Activated naive CD8-positive, alpha-beta T cell treated with anti-CD3 and anti-CD28 coated beads for 36 hours (primary cell): ENCODE data around the gene IMPA2. TPM values are rescaled to one million over a fixed set of nuclear protein-coding genes. Genes with fewer than 3 reads are reported as not detected.
"Not testable (repeated sequence)": the region's sequence is repeated elsewhere in the genome, so short reads cannot be mapped to it uniquely, and the experiment has no call there.

Experiments used
- DNase-seq: peaks from one replicate; pipeline ENCODE4 v3.0.0; 2021
- H3K27ac Mint-ChIP-seq: one replicate; pipeline ENCODE4 v1.8.0; 2022; ENCODE audit warnings: mild to moderate bottlenecking, moderate library complexity, mixed read lengths
- H3K27me3 Mint-ChIP-seq: one replicate; pipeline ENCODE4 v1.8.0; 2022; ENCODE audit warnings: mild to moderate bottlenecking, mixed read lengths
- H3K36me3 Mint-ChIP-seq: one replicate; pipeline ENCODE4 v1.8.0; 2021; ENCODE audit warnings: mild to moderate bottlenecking, mixed read lengths
- H3K4me1 Mint-ChIP-seq: one replicate; pipeline ENCODE4 v1.8.0; 2021; ENCODE audit warnings: mixed read lengths
- H3K4me3 Mint-ChIP-seq: one replicate; pipeline ENCODE4 v1.8.0; 2022; ENCODE audit warnings: mild to moderate bottlenecking, moderate library complexity, mixed read lengths
- H3K9me3 Mint-ChIP-seq: one replicate; pipeline ENCODE4 v1.8.0; 2022; ENCODE audit warnings: mixed read lengths
- total RNA-seq, 2 experiments: library from RNA; stranded (reverse); gene quantifications; one replicate each; pipeline ENCODE4 v1.2.3, GENCODE V29; 2021

IMPA2 gene
- total RNA-seq, 2 experiments from 2014 or later: 16.0 to 17.2 TPM

DNA sequence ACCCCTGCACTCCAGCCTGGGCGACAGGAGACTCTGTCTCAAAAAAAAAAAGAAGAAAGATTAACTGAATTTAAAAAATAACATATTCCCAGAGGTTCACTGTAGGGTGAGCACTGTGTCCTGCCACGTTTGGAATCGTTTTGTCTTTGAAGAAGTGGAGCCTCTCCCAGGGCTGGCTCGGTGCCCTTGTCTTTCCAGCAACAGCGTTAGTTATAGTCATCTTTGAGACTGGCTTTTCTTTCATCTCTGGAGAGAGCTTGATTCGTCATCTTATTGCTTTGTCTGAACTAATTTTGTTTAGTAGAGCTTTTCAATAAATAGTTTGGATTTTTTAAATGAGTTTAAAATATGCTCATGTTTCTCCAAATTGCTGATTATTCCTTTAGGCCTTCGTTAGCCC lies 50.5 kb downstream of the IMPA2 start:
- Mint-ChIP-seq H3K36me3 (no peaks in the 10 kb centered on the region), H3K27me3 (no peaks in the 10 kb centered on the region), H3K4me1 (no peaks in the 10 kb centered on the region), H3K9me3 (no peaks in the 10 kb centered on the region), H3K4me3 (no peak overlapping the region), H3K27ac (no peak overlapping the region)
- no peak for DNase-seq

DNA sequence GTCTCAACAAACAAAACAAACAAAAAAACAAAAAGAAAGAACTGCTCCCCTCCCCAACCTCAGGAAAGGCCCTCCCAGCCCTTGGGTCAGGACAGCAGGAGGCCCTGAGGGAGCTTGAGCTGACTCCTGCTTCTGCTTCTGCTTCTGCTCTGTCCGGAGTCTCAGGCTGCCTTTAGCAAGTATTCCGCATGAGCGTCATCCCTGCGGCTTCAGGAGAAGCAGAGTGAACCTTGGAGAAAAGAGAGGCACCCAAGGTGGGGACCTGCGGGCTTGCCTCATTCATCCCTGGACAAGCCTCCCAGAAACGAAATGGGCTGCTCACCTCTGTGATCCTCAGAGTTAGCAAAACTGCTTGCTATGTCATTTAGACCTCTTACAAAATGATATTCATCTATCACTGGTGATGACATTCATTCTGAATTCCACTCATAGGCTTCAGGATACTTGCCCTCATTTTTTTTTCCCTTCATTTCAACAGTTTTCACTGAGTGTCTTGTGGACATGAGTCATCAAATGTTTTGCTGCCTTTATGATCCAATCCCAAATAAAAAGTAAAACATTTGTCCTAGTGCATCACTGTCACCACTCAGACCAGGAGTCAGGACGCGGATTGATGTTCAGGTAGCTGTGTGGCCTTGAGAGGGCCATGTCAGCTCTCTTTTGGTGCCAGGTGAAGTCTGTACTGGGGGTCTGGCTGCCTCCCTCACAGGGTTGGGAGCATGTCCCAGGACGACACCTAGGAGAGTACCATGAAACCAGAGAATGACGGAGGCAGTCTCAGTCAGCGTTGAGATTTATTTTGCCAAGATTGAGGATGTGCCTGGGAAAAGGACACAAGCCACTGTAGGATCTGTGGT lies 51.7 kb downstream of the IMPA2 start:
- H3K4me3 Mint-ChIP-seq: no peak overlapping the region
- no peaks in the 10 kb centered on the region for H3K9me3 Mint-ChIP-seq
- H3K27me3 Mint-ChIP-seq: peaks cover 11% of the 10 kb centered on the region
- no peak for DNase-seq
- H3K4me1 Mint-ChIP-seq: no peaks in the 10 kb centered on the region
- no peak overlapping the region for H3K27ac Mint-ChIP-seq
- H3K36me3 Mint-ChIP-seq: no peaks in the 10 kb centered on the region

DNA sequence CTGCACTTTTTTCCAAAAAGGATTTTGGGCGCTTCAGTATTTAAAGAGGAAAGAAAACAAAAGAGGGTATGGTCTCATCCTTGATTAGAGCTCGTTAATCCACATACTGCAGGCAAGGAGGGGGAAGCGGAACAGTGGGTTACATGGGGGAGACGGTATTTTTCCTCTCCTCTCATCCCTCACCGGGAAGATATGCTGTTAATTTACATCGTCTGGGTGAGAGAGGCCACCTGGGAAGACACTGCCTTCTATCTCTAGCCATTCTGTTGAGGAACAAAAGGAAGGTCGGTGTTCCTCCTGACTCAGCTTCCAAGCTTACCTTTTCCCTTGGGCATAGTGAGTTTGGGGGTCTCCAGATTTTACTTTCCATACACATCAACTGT lies 52.3 kb downstream of the IMPA2 start:
- no peaks in the 10 kb centered on the region for H3K36me3 Mint-ChIP-seq
- no peaks in the 10 kb centered on the region for H3K9me3 Mint-ChIP-seq
- peaks cover 14% of the 10 kb centered on the region for H3K27me3 Mint-ChIP-seq
- DNase-seq: no peak
- H3K4me3 Mint-ChIP-seq: no peak overlapping the region
- H3K4me1 Mint-ChIP-seq: no peaks in the 10 kb centered on the region
- H3K27ac Mint-ChIP-seq: no peak overlapping the region

DNA sequence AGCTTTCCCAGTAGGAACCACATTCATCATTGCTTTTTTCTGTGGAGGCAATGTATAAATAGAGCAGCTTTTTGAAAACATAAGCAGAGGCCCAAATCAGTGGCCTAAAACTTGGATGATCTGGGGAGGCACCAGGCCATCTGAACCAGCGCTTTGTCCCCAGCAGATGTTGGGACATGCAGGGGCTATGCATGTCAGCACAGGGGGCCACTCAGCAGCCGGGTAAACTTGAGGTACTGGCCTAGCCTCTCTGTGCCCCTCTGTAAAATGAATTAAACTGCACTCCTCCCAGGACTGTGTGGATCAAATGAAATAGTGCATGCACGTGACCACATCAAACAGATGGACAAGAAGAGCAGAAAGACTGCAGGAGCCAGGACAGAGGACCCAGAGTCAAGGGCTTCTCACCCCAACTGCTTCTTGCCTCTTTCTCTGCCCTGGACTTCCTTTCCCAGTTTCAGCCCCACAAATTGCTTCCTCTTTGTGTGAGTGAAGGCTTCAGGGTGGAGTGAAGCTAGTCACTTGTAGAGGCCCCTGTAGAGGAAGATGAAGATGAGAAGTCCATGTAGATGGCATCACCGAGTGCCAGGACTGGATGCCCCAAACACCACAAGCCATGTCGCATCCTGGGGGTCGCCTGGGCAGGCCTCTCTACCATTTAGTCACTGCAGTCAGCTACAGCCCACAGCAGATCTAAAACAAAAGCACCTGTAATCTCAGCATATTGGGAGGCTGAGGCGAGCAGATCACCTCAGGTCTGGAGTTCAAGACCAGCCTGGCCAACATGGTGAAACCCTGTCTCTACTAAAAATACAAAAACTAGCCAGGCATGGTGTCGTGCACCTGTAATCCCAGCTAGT lies 53.2 kb downstream of the IMPA2 start:
- Mint-ChIP-seq H3K4me3 (no peak overlapping the region), H3K27ac (no peak overlapping the region), H3K9me3 (no peaks in the 10 kb centered on the region), H3K4me1 (no peaks in the 10 kb centered on the region), H3K27me3 (peaks cover 14% of the 10 kb centered on the region), H3K36me3 (no peaks in the 10 kb centered on the region)
- DNase-seq: no peak

DNA sequence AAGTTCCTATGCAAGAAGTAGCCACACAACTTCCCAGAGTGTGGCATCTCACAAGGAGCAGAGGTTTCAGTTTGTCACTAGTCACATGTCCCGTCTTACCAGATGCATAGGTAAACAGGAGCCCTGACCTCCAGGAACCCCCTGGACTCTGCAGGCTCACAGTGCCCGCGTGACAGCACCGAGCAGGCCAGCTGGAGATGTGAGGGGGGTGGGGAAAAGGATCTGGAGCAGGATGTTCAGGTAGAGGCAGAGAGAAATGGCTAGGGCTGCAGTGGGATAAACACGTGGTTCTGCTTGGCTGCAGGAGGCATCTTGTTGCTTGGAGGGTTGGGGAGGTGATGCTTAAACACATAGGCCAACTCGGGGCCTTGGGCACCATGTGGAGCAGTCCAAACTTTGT lies 54.2 kb downstream of the IMPA2 start:
- Mint-ChIP-seq H3K4me1 (no peaks in the 10 kb centered on the region), H3K4me3 (no peak overlapping the region), H3K27me3 (peaks cover 14% of the 10 kb centered on the region), H3K27ac (no peak overlapping the region), H3K36me3 (no peaks in the 10 kb centered on the region), H3K9me3 (no peaks in the 10 kb centered on the region)
- no peak for DNase-seq

DNA sequence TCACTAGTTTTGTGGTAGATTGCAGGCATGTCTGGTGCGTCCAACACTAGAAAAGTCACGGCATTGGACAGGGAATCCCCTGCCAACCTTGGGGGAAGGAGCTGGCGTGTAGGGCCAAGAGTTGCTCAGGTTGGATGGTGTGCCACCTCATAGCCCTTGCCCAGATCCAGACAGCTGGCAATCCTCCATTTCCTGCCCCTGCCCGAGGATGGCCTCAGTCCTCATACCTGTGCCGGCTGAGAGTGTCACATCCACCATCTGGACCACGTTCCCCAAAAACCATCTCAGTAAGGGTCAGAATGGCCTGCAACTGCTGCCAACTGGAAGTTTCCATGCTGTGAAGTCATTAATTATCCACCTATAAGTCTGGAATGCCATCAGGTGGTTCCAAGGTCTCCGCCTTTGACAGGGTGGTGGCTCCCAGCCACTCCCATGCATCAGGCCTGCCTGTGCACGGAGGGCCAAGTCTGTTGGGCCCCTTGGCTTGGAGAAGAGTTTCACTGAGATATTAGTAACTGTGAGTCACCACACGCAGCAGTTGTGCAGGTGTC lies 55.0 kb downstream of the IMPA2 start:
- Mint-ChIP-seq H3K27ac (no peak overlapping the region), H3K4me3 (no peak overlapping the region), H3K4me1 (no peaks in the 10 kb centered on the region), H3K9me3 (no peaks in the 10 kb centered on the region), H3K36me3 (no peaks in the 10 kb centered on the region), H3K27me3 (peaks cover 14% of the 10 kb centered on the region)
- no peak for DNase-seq

DNA sequence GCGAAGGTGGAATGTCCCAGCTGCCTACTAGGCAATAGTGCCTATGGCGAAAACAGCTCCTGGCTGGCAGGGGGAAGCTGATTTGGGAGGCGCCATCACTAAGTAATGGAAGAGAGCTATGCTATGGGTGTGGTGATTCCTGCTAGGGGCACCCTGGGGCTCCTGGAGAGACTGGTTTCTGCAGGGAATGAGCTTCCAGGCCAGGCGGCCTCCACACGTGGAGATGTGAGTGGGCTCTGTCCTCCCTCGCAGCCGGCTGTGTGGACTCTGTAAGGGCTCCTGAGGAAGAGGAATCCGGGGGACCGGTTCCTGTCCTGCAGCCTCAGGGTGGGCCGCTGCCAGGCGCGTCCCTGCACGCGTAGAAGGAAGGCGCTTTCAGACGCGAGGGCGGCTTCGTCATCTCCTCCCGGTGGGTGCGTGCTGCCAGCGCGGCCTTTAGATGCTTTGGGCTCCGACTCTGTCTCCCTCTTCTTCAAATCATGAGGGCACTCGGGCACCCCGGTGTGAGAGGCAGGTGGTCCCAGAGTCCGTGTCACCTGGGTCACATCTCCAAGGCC lies 56.9 kb downstream of the IMPA2 start:
- DNase-seq: peak; percentile 33
- peaks cover 14% of the 10 kb centered on the region for H3K27me3 Mint-ChIP-seq
- H3K9me3 Mint-ChIP-seq: no peaks in the 10 kb centered on the region

DNA sequence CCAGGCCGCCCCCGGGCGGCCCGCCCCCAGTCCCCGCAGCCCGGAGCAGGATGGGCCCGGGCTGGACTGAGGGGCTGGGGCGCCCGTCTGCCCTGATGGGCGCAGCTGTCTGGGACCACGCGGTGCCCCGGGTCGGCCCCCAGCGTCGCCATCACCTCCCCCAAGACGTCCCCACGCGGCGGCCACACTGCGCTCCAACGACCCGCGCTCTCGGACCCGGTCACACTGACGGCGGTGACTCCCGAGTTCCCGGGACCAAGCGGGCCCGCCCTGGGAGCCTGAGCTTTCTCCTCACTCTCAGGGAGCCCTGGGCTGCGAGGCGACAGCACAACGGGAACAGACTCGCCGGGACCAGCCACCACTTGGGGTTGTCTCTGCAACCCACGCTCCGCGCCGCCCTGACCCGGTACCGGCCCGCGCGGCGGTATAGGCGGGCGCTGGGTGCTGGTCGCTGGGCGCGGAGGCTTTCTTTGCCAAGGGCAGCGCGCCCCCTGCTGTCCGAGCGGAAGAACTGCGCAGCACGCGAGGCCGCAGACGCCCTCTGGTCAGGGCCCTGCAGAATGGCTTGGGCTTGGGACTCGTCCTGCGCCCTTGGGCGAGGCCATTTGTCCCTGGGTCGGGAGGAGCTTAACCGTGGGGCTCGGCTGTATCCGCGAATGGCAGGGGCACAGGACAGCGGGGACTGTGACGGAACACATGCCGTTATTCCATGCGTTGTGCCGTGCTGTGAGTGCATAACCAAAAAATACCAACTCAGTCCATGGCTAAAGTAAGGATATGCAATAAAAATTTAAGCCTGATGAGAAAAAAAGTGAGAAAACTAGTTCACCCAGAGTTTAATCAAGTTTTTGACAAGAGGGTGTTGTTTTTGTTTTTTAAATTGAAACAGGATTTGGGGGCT lies 57.6 kb downstream of the IMPA2 start:
- Mint-ChIP-seq H3K4me3 (peak overlapping the region; percentile 62), H3K9me3 (no peaks in the 10 kb centered on the region), H3K27ac (no peak overlapping the region), H3K27me3 (peaks cover 14% of the 10 kb centered on the region), H3K36me3 (no peaks in the 10 kb centered on the region), H3K4me1 (peaks cover 2% of the 10 kb centered on the region)
- peak; percentile 79 for DNase-seq

More for the DNA sequence above, 56.9 kb downstream of the IMPA2 start:
- H3K4me1 Mint-ChIP-seq: peaks cover 2% of the 10 kb centered on the region
- peak overlapping the region; percentile 62 for H3K4me3 Mint-ChIP-seq
- H3K36me3 Mint-ChIP-seq: no peaks in the 10 kb centered on the region
- H3K27ac Mint-ChIP-seq: no peak overlapping the region

DNA sequence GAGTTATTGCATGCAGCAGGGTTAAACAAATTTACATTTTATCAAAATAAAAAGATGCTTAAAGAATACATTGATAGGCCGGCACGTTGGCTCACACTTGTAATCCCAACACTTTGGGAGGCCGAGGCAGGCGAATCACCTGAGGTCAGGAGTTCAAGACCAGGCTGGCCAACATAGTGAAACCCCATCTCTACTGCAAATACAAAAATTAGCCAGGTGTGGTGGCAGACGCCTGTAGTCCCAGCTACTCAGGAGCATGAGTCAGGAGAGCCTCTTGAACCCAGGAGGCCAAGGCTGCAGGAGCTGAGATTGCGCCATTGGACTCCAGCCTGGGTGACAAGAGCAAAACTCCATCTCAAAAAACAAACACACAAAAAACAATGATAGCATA lies 58.2 kb downstream of the IMPA2 start:
- peaks cover 14% of the 10 kb centered on the region for H3K27me3 Mint-ChIP-seq
- H3K4me3 Mint-ChIP-seq, H3K36me3 Mint-ChIP-seq, H3K9me3 Mint-ChIP-seq, DNase-seq, H3K27ac Mint-ChIP-seq, H3K4me1 Mint-ChIP-seq: not testable (repeated sequence)

DNA sequence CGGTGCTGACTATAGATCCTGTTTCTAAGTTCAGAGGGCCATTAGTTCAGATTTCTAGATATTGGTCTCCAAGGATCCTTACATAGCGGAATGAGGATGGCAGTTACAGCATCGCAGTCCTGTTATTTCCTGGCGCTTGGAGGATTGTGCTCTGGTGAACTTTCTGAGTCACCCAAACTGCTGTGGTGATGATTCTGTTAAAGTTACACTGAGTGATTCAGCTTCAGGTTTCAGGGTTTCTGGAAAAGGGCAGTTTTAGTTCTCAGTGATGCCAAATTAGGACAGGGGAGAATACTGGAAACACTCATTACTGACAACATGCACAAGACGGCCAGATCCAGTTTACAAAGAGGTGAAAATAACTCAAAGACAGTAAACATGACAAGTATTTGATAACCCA lies 60.3 kb downstream of the IMPA2 start:
- peaks cover 2% of the 10 kb centered on the region for H3K4me1 Mint-ChIP-seq
- H3K9me3 Mint-ChIP-seq: no peaks in the 10 kb centered on the region
- no peak overlapping the region for H3K4me3 Mint-ChIP-seq
- H3K36me3 Mint-ChIP-seq: no peaks in the 10 kb centered on the region
- DNase-seq: no peak
- peaks cover 14% of the 10 kb centered on the region for H3K27me3 Mint-ChIP-seq
- H3K27ac Mint-ChIP-seq: no peak overlapping the region

DNA sequence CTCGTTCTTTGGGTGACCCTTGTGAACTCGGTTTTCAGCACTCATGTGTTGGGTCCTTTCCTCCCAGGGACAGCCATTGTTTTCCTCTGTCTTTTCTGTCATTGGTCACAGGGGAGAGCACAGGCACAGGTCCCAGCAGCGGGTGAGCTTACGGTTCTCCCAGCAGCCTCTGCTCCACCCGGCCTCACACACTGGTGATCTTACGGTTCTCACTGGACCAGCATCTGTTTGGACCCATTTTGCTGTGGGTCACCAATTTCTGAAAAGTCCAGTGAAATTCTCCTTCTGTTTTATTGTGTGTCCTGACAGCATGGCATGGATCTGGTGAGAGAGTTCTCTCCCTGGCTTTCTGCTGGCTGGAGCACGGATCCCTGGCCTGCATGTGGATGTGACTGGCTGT lies 62.5 kb downstream of the IMPA2 start:
- H3K36me3 Mint-ChIP-seq: no peaks in the 10 kb centered on the region
- H3K27me3 Mint-ChIP-seq: no peaks in the 10 kb centered on the region
- no peaks in the 10 kb centered on the region for H3K9me3 Mint-ChIP-seq
- H3K4me3 Mint-ChIP-seq: no peak overlapping the region
- no peak overlapping the region for H3K27ac Mint-ChIP-seq
- peaks cover 2% of the 10 kb centered on the region for H3K4me1 Mint-ChIP-seq
- DNase-seq: no peak

DNA sequence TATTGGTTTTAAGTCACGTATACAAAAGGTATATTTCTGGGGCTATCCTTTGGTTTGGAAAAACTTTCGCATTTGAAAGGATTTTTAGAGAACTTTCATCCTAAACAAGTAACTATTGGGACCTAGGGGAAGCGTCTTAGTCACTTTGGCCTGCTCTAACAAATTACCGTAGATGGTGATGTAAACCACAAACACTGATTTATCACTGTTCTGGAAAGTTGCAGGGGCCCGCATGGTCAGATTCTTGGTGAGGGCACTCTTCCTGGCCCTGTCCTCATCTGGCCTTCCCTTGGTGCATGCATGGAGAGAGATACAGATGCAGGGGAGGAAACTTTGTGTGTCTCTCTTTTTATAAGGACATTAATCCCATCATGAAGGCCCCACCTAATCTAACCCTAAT lies 63.3 kb downstream of the IMPA2 start:
- Mint-ChIP-seq H3K4me1 (peaks cover 2% of the 10 kb centered on the region), H3K4me3 (no peak overlapping the region), H3K36me3 (no peaks in the 10 kb centered on the region), H3K27me3 (no peaks in the 10 kb centered on the region), H3K27ac (no peak overlapping the region), H3K9me3 (no peaks in the 10 kb centered on the region)
- no peak for DNase-seq

DNA sequence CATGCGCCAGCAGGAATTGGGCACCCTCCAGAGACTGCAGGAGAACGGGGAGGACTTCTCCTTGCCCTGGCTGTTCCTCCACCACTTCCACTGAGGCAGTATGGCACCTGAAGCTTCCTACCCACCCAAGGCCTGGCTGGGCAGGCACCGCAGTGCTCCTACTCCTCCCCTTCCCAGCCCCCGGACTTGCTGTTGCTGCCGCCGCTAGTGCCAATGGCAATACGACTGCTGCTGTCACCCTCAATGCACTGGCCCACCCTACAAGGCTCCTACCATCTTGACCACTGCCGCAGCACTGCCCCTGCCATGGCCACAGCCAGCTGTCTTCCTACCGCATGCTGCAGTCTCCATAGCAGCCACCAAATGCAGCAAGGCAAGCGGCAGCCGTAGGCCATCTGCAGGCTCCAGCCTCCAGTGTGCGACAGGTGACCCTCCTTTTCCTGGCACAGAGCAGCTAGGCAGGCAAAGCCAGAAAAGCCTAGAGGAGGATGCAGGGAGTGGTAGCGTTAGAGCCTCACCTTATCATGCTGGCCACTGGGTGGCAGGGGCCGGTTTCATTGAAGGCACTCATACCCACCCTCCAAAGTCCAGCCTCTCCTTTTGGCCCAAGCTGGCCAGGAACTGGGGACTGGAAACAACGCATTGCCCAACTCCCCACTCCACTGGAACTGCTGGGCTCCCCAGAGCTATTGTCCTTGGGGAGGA lies 64.9 kb downstream of the IMPA2 start:
- Mint-ChIP-seq H3K9me3 (no peaks in the 10 kb centered on the region), H3K27ac (no peak overlapping the region), H3K27me3 (no peaks in the 10 kb centered on the region), H3K36me3 (no peaks in the 10 kb centered on the region), H3K4me1 (peaks cover 2% of the 10 kb centered on the region), H3K4me3 (no peak overlapping the region)
- no peak for DNase-seq

DNA sequence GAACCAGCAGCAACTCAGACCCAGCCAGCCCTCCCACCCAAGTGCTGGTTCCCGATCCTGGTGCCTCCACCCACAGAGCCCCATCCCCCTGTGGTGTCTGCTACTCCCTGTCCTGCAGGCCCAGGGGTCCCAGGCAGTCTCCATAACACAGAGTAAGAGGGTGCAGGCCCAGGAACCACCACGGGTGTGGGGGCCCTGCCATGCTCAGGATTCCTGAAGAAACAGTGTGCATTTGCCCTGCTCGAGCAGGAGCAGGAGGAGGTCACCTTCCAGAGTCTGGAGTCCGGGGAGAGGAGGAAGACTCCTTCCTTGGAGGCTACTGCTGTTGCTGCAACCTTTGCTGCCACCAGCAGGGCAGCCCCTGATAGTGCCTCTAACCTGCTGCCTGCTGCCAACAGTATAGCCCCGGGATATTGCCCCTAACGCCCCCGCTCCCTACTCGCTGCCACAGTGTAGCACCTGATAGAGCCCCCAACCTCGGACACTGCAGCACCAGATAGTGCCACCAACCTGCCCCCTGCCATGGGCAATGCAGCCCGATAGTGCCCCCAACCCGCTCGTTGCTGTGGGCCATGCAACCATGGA lies 65.5 kb downstream of the IMPA2 start:
- Mint-ChIP-seq H3K27me3 (no peaks in the 10 kb centered on the region), H3K36me3 (no peaks in the 10 kb centered on the region), H3K9me3 (no peaks in the 10 kb centered on the region), H3K27ac (no peak overlapping the region), H3K4me3 (no peak overlapping the region), H3K4me1 (no peaks in the 10 kb centered on the region)
- no peak for DNase-seq
